NCI-H82 treated with DMSO at 0.1 percent for 48 hours (cell line): ENCODE results near the gene MPV17L2.
"Not testable (repeated sequence)": the region's sequence is repeated elsewhere in the genome, so short reads cannot be mapped to it uniquely, and the experiment has no call there.

Experiments
- DNase-seq: peaks from one replicate; lab custom pipeline; 2025; ENCODE audit not compliant: unreplicated experiment; lab: John Stamatoyannopoulos, UW

Gene MPV17L2

DNA sequence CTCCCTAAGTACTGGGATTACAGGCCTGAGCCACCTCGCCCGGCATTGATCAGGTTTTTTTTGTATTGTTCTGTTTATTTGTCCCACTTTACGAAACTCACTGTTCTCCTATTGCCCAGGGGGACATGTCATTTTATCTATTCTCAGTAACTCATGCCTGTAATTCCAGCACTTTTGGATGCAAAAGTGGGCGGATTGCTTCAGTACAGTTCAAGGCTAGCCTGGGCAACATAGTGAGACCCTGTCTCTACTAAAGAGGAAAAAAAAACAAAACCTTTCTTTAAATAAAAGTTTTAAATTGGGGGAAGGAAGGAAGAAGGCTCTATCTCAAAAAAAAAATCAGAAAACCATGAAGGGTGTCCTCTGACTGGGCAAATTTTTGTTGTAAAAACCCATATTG is 2.7 kb upstream of the MPV17L2 start:
- no peak for DNase-seq

DNA sequence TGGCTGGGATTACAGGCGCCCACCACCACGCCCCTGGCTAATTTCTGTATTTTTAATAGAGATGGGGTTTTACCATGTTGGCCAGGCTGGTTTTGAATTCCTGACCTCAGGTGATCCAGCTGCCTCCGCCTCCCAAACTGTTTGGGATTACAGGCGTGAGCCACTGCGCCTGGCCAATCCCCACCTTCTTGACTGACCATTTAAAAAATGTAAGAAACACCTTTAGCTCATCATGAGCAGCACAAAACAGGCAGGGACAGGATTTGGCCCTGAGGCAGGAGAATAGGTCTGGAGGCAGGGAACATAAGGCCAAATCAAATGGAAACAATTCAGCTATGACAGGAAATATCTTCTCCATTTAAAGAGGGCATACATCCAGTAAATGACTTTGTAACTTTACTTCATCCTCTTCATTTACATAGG is 1.4 kb upstream of the MPV17L2 start:
- no peak for DNase-seq

DNA sequence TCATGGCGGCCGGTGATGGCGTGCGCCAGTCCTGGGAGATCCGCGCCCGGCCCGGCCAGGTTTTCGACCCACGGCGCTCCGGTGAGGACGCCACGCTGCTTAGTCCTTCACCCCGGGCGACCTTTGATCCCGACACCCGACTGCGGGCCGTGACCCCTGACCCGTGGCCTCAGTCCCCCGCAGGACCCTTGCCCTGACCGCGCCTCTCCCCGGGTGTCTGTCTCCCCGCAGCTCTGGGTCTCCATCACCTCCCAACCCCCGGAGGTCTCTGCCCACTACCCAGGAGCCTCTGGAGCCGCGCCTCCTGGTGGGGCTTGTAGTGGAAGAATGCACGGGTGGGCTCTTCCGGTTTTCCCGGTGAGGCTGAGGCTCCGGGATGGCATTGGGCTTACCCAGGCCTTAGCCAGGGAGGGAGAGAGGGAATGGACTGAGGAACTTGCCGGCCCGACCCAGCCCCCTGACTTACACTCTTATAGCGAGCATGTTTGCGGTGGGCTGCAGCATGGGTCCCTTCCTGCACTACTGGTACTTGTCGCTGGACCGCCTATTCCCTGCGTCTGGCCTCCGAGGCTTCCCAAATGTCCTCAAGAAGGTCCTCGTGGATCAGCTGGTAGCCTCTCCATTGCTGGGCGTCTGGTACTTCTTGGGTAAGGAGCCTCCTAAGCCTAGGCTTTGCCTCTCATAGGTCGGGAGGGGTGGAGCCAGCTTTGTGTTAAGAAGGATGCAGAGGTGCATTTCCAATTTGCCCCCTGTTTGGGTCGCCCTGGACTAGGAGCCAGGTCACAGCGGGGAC is 566 bp downstream of the MPV17L2 start:
- no peak for DNase-seq

DNA sequence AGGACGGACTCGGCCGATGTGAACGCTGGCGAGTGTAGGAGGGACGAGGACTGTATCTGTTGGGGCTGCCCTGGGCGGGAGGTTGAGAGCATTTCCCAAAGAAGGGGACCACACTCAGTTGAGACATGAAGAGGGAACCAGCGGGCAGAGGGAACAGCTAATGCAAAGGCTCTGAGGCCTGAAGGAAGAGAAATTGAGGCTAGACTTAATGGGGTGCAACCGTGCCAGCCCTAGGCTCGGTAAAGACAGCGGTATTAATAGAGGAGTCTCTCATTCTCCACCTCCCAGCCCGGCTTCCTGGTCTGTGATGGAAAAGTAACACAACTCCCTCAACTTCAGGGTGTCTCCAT is 1.1 kb downstream of the MPV17L2 start:
- no peak for DNase-seq

DNA sequence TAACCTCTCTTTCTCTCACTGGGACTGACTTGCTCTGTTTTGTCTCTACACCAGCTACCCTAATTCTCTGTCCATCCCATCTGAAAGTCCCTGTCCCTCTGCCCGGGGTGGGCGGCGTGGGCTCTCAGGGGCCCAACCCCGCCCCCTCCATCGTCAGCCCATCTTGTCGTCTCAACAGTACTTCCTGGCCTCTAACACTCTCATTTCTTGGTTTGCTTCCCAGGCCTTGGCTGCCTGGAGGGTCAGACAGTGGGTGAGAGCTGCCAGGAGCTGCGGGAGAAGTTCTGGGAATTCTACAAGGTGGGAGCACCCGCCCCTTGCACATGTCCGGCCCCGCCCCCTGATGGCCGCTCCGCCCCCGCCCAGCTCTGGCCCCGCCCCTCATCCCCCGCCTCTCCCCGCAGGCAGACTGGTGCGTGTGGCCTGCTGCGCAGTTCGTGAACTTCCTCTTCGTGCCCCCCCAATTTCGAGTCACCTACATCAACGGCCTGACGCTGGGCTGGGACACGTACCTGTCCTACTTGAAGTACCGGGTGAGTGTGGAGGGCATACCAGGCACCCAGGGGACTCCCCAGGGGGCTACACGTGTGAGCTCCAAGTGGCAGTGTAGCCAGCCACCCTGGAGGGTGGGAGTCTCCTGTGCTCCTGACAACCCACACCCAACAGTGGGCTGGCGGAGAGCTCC is 1.7 kb downstream of the MPV17L2 start:
- no peak for DNase-seq

DNA sequence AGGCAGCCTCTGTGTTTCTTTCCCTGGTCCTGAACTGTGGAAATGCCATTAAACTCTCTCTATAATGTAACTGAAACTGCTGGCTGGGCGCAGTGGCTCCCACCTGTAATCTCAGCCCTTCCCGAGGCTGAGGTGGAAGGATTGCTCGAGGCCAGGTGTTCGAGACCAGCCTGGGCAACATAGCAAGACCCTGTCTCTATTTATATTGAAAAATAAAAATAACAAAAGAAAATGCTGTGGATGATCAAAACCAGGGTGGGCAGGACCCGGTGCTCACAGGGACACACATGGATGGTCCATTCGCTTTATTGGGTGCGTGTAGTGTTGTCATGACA is 3.5 kb downstream of the MPV17L2 start:
- no peak for DNase-seq

DNA sequence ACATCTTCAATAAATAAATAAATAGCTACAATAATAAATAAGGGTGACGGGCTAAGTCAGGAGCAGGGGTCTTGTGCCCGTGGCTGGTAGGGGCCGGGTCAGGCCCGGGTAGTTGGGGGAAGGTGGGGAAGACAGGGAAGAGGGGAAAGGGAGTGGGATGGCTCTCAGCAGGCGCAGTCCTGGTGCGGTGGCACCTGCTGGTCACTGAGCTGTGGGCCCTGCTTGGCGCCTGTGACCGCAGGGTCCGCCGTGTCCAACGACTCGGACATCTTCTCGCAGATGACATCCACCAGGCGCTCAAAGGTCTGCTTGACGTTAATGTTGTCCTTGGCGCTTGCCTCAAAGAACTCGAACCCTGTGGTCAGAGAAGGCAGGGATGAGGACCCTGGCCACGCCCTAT is 4.3 kb downstream of the MPV17L2 start:
- DNase-seq: no peak

DNA sequence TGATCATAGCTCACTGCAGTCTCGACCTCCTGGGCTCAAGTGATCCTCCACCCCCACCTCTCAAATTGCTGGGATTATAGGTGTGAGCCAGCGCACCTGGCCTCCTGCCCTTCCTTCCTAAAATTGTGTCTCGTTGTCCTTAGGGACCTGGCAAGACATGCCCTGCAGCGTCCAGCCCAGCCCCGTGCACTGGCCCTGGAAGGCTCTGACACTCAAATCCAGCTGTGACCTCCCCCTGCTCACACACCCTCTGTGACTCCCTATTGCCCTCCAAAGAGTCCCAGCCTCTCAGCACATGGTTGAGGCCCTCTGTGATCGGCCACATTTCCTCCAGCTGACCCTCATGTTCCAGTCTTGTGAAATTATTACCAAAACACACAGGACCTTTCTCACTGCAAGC is 4.9 kb downstream of the MPV17L2 start:
- no peak for DNase-seq

DNA sequence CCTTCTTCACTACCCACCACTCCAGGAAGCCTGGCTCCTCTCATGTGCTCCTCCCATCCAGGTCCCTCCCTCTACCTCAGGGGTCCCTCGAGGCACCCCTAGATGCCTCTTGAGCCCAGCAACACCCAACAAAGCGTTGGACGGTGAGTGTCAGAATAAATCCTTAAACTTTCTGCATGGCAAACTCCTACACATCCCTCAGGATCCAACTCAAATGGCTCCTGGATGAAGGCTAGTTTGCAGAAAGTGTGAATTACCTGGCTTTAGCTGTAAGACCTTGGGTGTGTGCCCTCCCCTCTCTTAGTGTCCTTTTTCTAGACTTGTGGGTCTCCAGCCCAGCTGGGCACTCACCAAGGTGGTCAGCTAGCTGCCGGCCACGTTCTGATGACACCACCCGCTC is 5.4 kb downstream of the MPV17L2 start:
- DNase-seq: no peak

DNA sequence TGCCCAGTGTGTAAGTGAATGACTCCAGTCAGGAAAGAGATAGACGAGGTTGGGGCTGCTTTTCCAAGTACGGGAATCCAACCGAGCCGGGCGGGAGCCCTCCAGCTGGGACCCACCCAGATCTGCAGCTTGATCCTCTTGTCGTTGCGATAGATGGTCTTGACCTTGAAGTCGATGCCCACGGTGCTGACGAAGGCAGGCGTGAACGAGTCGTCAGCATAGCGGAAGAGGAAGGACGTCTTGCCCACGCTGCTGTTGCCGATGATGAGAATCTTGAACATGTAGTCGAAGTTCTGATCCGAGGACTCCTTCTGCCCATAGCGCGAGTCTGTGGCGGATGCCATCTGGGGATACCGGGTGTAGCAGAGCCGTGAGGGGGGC is 9.4 kb downstream of the MPV17L2 start:
- no peak for DNase-seq

DNA sequence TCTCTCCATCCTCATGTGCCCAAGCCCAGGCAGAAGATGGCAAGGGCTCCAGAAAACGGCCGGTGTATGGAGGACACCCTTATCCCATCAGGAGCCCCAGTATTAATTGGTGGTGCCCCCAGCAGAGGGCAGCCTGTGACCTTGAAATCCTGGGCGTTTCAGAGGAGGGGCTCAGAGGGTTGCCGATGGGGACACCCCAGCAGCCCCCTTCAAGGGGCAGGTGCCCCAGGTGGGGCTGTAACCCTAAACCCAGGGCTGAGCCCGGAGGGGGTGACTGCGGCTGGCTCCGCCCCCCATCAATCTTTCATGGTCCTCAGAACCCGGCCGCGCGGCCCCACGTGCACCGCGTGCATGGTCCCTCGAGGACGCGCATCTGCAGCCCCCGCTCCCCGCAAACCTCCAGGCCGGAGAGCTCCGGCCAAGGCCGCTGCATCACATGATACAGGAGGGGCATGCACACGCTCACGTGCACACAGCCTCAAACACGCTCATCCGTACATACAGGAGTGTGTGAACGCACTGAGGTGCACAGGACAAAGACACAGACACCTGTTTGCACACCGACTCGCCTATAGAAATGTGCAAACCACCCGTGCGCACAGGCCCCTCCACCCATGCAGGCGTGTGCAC is 9.9 kb downstream of the MPV17L2 start:
- no peak for DNase-seq

DNA sequence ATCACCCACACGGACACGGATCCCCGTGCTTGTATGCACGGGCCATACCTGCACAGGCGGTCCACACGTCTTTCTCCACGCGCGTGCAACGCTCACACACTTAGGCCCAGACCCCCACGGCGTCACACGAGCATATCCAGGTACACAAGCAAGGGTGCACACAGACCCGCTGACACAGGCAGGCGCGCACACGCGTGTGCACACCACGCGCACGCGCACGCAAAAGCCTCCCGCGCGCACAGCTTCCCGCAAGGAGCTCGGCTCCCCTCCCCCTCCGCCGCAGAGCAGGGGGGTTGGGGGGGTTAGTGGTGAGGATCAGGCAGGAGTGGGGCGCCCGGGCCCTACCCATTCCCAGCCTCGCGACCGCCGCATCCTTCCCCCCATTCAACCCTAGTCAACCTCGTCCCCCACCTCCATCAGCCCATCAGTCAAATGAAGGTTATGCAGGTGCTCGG is 10.4 kb downstream of the MPV17L2 start:
- DNase-seq: no peak

DNA sequence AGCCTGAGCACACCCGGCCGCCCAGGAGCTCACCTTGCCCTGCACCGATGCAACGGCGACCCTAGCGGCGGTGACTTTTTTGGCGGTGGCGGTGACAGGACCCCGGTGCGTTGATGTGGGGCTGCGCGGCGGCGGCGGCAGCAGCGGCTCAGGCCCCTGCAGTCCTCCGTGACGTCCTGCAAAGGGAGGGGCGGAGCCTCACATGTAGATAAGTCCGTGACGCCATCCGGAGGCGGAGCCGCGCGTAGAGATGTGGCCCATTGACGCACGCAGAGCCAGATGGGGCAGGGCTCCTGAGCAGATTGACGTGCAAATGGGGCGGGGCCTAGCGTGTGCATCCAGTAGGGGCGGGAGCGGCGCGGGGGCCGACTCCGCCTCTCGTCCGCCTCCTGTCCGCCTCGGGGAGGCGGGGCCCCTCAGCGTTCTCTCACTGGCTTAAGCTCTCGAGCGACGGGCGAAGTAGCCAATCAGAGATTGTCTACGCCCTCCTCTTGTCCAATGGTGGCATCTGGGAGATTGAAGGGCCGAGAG is 10.9 kb downstream of the MPV17L2 start, which contains the start of gene RAB3A:
Gene RAB3A, minus strand, starts transcription at position 180 of the 531 bp plus-strand sequence. CDS start 1,302 bp downstream, outside the sequence.
- DNase-seq: peak; percentile 100

DNA sequence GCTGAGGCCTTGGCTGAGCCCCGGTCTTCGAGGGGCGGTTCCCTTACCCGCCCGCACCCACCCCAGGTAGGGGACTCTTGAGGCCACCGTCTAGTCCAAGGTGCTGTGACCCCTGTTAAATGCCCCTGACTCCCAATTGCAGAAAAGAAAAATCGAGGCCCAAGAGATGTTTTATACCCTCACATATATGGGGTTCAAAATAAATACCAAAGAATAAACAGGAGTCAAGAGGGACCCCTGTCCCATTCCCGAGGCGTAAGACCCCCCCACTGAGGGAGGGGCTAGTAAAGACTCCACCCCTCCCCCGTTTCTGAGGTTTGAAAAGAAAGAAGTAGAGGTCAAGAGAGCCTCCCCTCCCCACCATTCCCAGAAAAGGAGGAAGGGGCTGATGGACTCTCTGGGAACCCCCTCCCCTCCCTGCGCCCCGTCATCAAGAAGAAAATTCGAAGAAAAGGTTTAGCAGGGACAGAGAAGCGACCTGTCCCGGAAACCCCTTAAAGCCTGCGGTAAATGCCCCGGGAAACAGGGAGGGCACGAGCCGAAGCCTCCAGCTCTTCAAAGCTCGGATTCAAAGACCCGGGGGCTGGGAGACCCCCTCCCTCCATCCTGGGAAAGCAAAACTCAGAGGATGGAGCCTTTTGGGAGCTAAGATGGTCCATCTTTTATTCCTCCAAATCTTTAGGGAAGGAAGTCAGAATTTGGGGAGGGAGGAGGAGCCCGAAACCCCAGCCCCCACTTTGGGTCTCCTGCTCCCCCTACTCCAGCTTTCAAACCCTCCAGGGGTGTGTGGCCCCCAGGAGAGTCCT is 11.6 kb downstream of the MPV17L2 start:
- DNase-seq: no peak

DNA sequence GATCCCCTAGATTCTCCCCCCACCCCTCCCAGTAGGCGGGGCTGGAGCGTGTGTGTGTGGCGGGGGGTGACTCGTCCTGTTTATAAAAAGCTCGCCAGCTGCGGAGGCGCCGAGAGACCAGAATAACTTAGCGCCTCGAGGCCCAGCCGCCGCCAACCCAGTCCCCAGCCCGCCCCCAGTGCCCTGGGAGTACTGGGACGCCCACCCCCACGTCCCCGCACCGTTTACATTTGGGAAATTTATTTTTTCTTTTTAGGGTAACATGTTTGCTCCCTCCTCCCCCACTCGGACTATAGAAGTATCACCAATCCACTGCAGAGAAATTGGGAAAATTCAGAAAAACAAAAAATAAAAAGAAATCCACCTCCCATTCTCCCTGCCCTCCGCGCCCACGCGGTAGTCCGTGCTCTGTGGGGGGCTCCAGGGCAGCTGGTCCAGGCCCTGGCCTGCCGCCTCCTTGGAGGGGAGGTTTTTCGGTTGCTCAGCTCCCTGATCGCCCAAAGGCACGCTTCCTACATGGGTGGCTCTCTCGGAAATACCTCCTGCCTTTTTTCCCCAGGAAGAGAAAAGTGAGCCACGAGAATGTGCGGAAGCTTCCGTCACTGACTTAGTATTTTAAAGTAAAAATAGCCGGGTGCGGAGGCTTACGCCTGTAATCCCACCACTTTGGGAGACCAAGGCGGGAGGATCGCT is 12.3 kb downstream of the MPV17L2 start:
- DNase-seq: peak; percentile 67

DNA sequence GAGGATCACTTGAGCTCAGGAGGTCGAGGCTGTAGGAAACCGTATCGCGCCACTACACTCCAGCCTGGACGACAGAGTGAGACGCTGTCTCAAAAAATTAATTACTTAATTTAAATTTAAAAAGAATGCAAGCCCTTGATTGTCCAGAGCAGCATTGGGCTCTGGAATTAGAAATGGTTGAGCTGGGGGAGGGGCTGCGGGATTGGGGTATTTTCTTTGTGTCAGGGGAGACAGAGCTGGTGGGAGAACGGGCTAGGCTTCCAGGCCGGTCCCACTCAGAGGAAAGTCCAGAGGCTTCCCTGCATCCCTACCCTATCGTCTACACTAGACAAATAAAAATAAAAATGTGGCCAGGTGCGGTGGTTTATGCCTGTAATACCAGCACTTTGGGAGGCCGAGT is 13.0 kb downstream of the MPV17L2 start:
- DNase-seq: no peak

DNA sequence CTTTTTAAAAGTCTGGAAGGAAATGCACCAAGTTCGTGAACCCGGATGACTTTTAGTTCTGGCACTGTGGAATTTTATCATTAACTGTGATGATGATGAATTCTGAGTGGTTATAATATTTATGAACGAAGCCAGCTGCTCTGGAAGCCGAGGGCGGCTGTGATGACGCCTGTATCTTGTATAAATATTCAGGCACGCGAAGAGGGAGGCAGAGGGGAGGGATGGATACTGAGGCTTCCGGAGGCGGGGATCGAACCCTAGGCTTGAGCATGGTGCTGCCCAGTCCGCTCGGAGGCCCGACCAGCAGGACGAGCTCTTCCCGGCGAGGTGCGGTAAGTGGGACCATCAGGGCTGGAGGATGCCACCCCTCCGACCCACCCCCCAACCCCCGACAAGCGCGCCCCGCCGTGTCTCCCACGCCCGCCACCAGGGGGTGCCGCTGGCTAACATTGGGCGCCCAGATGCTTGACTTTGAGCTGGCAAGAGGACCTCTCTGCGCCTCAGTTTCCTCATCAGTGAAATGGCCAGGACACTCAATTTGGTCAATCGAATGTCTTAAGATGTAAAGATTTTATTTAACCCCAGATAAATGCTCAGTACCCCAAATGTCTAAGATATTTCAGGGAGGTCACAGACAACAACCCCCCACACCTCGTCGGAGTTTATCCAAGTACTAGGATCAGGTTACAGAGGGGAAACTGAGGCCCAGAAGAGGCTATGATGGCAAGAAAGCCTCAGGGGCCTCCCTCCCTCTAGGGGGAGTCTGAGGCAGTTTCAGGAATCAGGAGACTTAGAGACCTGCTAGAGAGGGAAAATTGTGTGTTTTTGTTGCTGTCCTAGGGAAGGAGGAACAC is 15.3 kb downstream of the MPV17L2 start:
- peak; percentile 22 for DNase-seq

DNA sequence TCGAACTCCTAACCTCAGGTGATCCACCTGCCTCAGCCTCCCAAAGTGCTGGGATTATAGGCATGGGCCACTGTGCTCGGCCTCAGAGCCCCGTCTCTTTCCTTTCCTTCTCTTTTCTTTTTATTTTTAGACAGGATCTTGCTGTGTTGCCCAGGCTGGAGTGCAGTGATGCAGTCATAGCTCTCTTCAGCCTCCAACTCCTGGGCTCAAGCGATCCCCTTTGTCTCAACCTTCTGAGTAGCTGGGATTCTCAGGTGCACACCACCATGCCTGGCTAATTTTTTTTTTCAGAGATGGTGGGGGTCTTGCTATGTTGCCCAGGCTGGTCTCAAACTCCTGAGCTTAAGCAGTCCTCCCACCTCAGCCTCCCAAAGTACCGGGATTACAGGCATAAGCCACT is 16.9 kb downstream of the MPV17L2 start:
- not testable (repeated sequence) for DNase-seq

DNA sequence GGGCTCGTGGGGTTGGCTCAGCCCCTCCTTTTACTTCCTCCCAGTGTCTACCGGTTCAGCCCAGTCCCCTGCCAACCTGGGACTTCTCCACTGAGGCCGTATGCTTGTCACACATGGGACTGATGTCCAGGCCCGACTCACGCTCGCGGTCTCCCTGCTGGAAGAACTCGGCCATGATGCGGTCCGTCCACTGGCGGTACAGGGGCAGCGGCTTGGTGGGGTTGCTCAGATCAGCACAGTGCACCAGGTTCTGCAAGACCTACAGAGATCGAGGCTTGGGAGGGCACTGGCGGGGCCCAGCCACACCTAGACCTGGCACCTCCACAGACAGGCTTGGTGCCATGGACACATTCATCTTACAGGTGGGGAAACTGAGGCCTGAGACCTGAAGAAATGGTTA is 18.7 kb downstream of the MPV17L2 start:
- DNase-seq: no peak
